ENCODE measurements around the gene BPIFB4. TPM values are rescaled to one million over a fixed set of nuclear protein-coding genes. Genes with fewer than 3 reads are reported as not detected.

The BPIFB4 gene
- total and polyA plus RNA-seq, 2 of the 4 experiments (the other 2 are of a cell fraction), result not detected

- Histone ChIP-seq H4K91ac (ENCODE audit: insufficient read depth, low read depth, low read length) (no peak overlapping the region), H3K4me1 (ENCODE audit: control insufficient read depth, insufficient read depth, low read length) (no peaks in the 10 kb centered on the region), H2AK9ac (replicated peaks; ENCODE audit: low read depth, low read length, poor library complexity) (no peak overlapping the region), H3K4me3 (ENCODE audit: insufficient read depth, low read depth, low read length) (no peak overlapping the region), H3K14ac (replicated peaks; ENCODE audit: low read depth, low read length) (no peak overlapping the region), H3K23ac (ENCODE audit: low read depth, low read length) (no peak overlapping the region), H3K18ac (ENCODE audit: low read depth, low read length) (no peak overlapping the region), H2BK15ac (ENCODE audit: low read depth, low read length) (no peak overlapping the region), H3K4ac (ENCODE audit: low read depth, low read length) (no peak overlapping the region), H2AFZ (replicated peaks; ENCODE audit: low read length, poor library complexity) (no peak overlapping the region), H3K4me2 (ENCODE audit: low read depth, low read length) (no peak overlapping the region), H3K9me3 (ENCODE audit: control insufficient read depth, insufficient read depth, low read length) (no peaks in the 10 kb centered on the region), H3K9me1 (ENCODE audit: insufficient read depth, low read length) (no peaks in the 10 kb centered on the region), H4K20me1 (ENCODE audit: insufficient read depth, low read length) (no peaks in the 10 kb centered on the region), H3K27me3 (ENCODE audit: control insufficient read depth, insufficient read depth, low read length) (peaks cover 5% of the 10 kb centered on the region), H2AK5ac (ENCODE audit: low read depth, low read length) (no peak overlapping the region), H3K79me1 (ENCODE audit: low read depth in 1 of 2, low read length in 2 of 2) (no peaks in the 10 kb centered on the region), H4K5ac (ENCODE audit: low read depth, low read length) (no peak overlapping the region), H4K8ac (ENCODE audit: low read depth in 2 of 2, low read length in 2 of 2) (no peak overlapping the region), H3K27ac (ENCODE audit: insufficient read depth, low read length) (no peak overlapping the region), H2BK5ac (ENCODE audit: low read depth, low read length, poor library complexity, severe bottlenecking) (no peak overlapping the region), H2BK120ac (ENCODE audit: low read depth, low read length) (no peak overlapping the region), H3K56ac (ENCODE audit: extremely low read depth, insufficient read depth, low read length) (no peak overlapping the region), H3K36me3 (ENCODE audit: control insufficient read depth, insufficient read depth, low read length) (no peaks in the 10 kb centered on the region), H3K9ac (ENCODE audit: low read depth, low read length) (no peak overlapping the region), H2BK20ac (ENCODE audit: low read depth, low read length) (no peak overlapping the region)
- ATAC-seq (ENCODE audit: low read depth), result no peak
- ChIA-PET POLR2A (ENCODE audit: unreplicated experiment) (no interaction called here), CTCF (no interaction called here)
- intact Hi-C loops (cut with micrococcal nuclease) (no loop called here), dilution Hi-C loops (cut with HindIII; ENCODE audit: low sequenced_read_pairs, unreplicated experiment) (no loop called here), in situ Hi-C loops (cut with MboI; ENCODE audit: low sequenced_read_pairs) (no loop called here)
- TF ChIP-seq SMC3 (IDR thresholded peaks at IDR 0.05; ENCODE audit: low read depth, low read length) (no peak), RAD21 (IDR thresholded peaks at IDR 0.05; ENCODE audit: low read length) (no peak), MAZ (IDR thresholded peaks at IDR 0.05; ENCODE audit: borderline replicate concordance, low read depth, low read length) (no peak), POLR2A (IDR thresholded peaks at IDR 0.05; ENCODE audit: low read depth, low read length) (no peak)
- no CpG with 5 or more reads among the region's 2 CpGs for WGBS, 2 experiments (ENCODE audit: extremely low coverage in 2 of 2, insufficient read length in 1 of 2)
- no TSS peak for BruUV-seq (replicated peaks)
- DNase-seq, result no peak
Measured at GRCh38 chr20:33124261-33124660, 44.8 kb downstream of the BPIFB4 start.

Data from IMR-90 (cell line).